OCI-LY7 (cell line): ENCODE data around the gene DSCAM.

Experiments used
- EZH2phosphoT487 ChIP-seq: fragments of 200-600 bp; sonication (generic); IDR thresholded peaks from 2 replicates; pipeline ENCODE4 v1.6.1; 2018; ENCODE audit warnings: low read depth, borderline replicate concordance, mild to moderate bottlenecking, mixed run types, antibody characterized with exemption, low read length, moderate library complexity, mixed read lengths
- TF ChIP-seq, protein P1 (sequence below): fragments of 200-600 bp; sonication (generic); conservative IDR thresholded peaks from 2 replicates; pipeline ENCODE4 v1.5.1; 2014; ENCODE audit warnings: mild to moderate bottlenecking, antibody characterized with exemption, low read length, moderate library complexity, mixed read lengths

DNA sequence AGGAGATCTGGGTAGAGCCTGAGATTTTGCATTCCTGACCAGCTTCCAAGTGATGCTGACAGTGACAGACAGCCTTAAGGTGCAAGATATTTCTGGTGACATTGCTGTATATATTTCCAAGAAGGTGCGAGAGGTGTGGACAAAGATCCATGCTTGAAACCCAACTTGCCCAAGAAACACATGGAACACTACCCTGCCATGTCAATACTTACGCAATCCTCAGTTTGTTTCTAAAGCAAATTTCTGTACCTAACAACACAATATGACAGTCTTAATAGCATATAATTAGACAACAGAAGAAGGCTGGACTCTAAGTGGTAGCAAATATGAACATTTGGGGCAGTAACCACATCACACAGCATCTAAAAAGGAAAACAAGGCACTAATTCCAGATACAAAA is 260.4 kb downstream of the DSCAM start:
- TF ChIP-seq, protein P1, sequence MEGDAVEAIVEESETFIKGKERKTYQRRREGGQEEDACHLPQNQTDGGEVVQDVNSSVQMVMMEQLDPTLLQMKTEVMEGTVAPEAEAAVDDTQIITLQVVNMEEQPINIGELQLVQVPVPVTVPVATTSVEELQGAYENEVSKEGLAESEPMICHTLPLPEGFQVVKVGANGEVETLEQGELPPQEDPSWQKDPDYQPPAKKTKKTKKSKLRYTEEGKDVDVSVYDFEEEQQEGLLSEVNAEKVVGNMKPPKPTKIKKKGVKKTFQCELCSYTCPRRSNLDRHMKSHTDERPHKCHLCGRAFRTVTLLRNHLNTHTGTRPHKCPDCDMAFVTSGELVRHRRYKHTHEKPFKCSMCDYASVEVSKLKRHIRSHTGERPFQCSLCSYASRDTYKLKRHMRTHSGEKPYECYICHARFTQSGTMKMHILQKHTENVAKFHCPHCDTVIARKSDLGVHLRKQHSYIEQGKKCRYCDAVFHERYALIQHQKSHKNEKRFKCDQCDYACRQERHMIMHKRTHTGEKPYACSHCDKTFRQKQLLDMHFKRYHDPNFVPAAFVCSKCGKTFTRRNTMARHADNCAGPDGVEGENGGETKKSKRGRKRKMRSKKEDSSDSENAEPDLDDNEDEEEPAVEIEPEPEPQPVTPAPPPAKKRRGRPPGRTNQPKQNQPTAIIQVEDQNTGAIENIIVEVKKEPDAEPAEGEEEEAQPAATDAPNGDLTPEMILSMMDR = no peak
- no peak for TF ChIP-seq EZH2phosphoT487
